Measurements from ENCODE around the gene MUTYH.
"Not testable (repeated sequence)": the region's sequence is repeated elsewhere in the genome, so short reads cannot be mapped to it uniquely, and the experiment has no call there.

Gene MUTYH

DNA sequence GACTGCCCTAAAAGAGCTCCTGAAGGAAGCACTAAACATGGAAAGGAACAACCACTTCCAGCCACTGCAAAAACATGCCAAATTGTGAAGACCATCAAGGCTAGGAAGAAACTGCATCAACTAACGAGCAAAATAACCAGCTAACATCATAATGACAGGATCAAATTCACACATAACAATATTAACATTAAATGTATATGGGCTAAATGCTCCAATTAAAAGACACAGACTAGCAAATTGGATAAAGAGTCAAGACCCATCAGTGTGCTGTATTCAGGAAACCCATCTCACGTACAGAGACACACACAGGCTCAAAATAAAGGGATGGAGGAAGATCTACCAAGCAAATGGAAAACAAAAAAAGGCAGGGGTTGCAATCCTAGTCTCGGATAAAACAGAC, 53.7 kb downstream of the MUTYH start:
- no CpG with 5 or more reads among the region's 3 CpGs for WGBS, 2 donors (ENCODE audit: extremely low coverage in 2 of 2, insufficient read length in 2 of 2, insufficient replicate concordance in 1 of 2)
- not testable (repeated sequence) for H3K18ac ChIP-seq (ENCODE audit: low read length); H3K4me1 ChIP-seq (ENCODE audit: control insufficient read depth in 2 of 2, insufficient read depth in 1 of 2, low read depth in 1 of 2, low read length in 2 of 2)

GRCh38 chr1:45284858-45285257, 55.4 kb downstream of the MUTYH start:
- not testable (repeated sequence) for H2BK12ac ChIP-seq (ENCODE audit: low read length); H4K8ac ChIP-seq (ENCODE audit: low read depth, low read length); H3K4me1 ChIP-seq (ENCODE audit: control insufficient read depth in 2 of 2, insufficient read depth in 1 of 2, low read depth in 1 of 2, low read length in 2 of 2); H3K4ac ChIP-seq (ENCODE audit: low read length); H2BK120ac ChIP-seq (ENCODE audit: low read depth, low read length); H3K23ac ChIP-seq (ENCODE audit: low read depth, low read length, poor library complexity); H3K9me3 ChIP-seq (replicated peaks in 1 of 2; ENCODE audit: control insufficient read depth in 2 of 2, insufficient read depth in 1 of 2, low read depth in 1 of 2, low read length in 2 of 2); H3K27ac ChIP-seq (replicated peaks; ENCODE audit: low read length); DNase-seq (ENCODE audit: low spot score); H2AK5ac ChIP-seq (ENCODE audit: low read depth, low read length); H3K4me3 ChIP-seq (ENCODE audit: low read length in 2 of 2); H3K36me3 ChIP-seq (replicated peaks in 1 of 2; ENCODE audit: control insufficient read depth in 2 of 2, insufficient read depth in 2 of 2, low read length in 2 of 2); H3K27me3 ChIP-seq (ENCODE audit: control insufficient read depth in 3 of 3, insufficient read depth in 3 of 3, low read depth in 1 of 3, low read length in 3 of 3); H3K18ac ChIP-seq (ENCODE audit: low read length); H3K14ac ChIP-seq (ENCODE audit: low read length); H2BK15ac ChIP-seq (ENCODE audit: low read length); H3K4me2 ChIP-seq (ENCODE audit: insufficient read depth, low read length, poor library complexity, severe bottlenecking); H4K91ac ChIP-seq (ENCODE audit: low read depth, low read length, poor library complexity); H3K79me1 ChIP-seq (ENCODE audit: low read depth, low read length); H3K9ac ChIP-seq (ENCODE audit: low read depth, low read length, poor library complexity); H2BK5ac ChIP-seq (ENCODE audit: low read length)
- peak overlapping the region; percentile 17 for H2AFZ ChIP-seq (ENCODE audit: low read length)
- WGBS, 2 donors (ENCODE audit: extremely low coverage in 2 of 2, insufficient read length in 2 of 2, insufficient replicate concordance in 1 of 2) = no CpG with 5 or more reads among the region's 9 CpGs

More for the DNA sequence above, 53.7 kb downstream of the MUTYH start:
- not testable (repeated sequence) for H3K79me1 ChIP-seq (ENCODE audit: low read depth, low read length); H4K8ac ChIP-seq (ENCODE audit: low read depth, low read length); H3K27me3 ChIP-seq (ENCODE audit: control insufficient read depth in 3 of 3, insufficient read depth in 3 of 3, low read depth in 1 of 3, low read length in 3 of 3); DNase-seq (ENCODE audit: low spot score); H3K4ac ChIP-seq (ENCODE audit: low read length); H3K27ac ChIP-seq (replicated peaks; ENCODE audit: low read length); H3K36me3 ChIP-seq (replicated peaks in 1 of 2; ENCODE audit: control insufficient read depth in 2 of 2, insufficient read depth in 2 of 2, low read length in 2 of 2); H2AFZ ChIP-seq (ENCODE audit: low read length); H3K9ac ChIP-seq (ENCODE audit: low read depth, low read length, poor library complexity); H2AK5ac ChIP-seq (ENCODE audit: low read depth, low read length); H2BK15ac ChIP-seq (ENCODE audit: low read length); H3K9me3 ChIP-seq (replicated peaks in 1 of 2; ENCODE audit: control insufficient read depth in 2 of 2, insufficient read depth in 1 of 2, low read depth in 1 of 2, low read length in 2 of 2); H3K23ac ChIP-seq (ENCODE audit: low read depth, low read length, poor library complexity); H4K91ac ChIP-seq (ENCODE audit: low read depth, low read length, poor library complexity); H3K4me3 ChIP-seq (ENCODE audit: low read length in 2 of 2); H2BK12ac ChIP-seq (ENCODE audit: low read length); H2BK120ac ChIP-seq (ENCODE audit: low read depth, low read length); H3K14ac ChIP-seq (ENCODE audit: low read length); H3K4me2 ChIP-seq (ENCODE audit: insufficient read depth, low read length, poor library complexity, severe bottlenecking); H2BK5ac ChIP-seq (ENCODE audit: low read length)

DNA sequence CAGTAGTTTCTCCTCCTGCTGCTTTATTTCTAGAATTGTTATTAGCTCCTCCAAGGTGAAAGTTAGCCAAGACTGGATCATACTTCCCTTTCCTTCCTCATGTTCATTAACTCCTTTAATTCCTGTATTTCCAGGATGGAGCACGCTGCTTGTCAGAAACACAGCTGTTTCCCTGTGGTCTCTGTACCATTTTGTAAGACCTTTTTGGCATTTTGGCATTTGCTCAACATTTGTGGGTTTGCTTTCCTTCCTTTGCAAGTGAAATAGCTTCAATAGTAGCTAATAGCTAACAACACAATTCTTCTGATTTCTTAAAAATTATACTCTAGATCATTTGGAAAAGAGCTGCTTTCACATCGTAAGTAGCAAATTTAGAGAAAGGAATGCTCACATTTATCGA, 57.9 kb downstream of the MUTYH start:
- Histone ChIP-seq H2BK5ac (ENCODE audit: low read length) (no peak overlapping the region), H3K18ac (ENCODE audit: low read length) (no peak overlapping the region), H3K9me3 (replicated peaks in 1 of 2; ENCODE audit: control insufficient read depth in 2 of 2, insufficient read depth in 1 of 2, low read depth in 1 of 2, low read length in 2 of 2) (peaks cover 0 to 2% of the 10 kb centered on the region in 2 donors), H2BK15ac (ENCODE audit: low read length) (no peak overlapping the region), H3K9ac (ENCODE audit: low read depth, low read length, poor library complexity) (no peak overlapping the region), H3K27me3 (ENCODE audit: control insufficient read depth in 3 of 3, insufficient read depth in 3 of 3, low read depth in 1 of 3, low read length in 3 of 3) (no peaks in the 10 kb centered on the region), H3K79me1 (ENCODE audit: low read depth, low read length) (no peaks in the 10 kb centered on the region), H3K4me1 (ENCODE audit: control insufficient read depth in 2 of 2, insufficient read depth in 1 of 2, low read depth in 1 of 2, low read length in 2 of 2) (no peaks in the 10 kb centered on the region), H4K8ac (ENCODE audit: low read depth, low read length) (no peak overlapping the region), H3K23ac (ENCODE audit: low read depth, low read length, poor library complexity) (no peak overlapping the region), H3K27ac (replicated peaks; ENCODE audit: low read length) (no peak overlapping the region), H3K14ac (ENCODE audit: low read length) (no peak overlapping the region), H2BK120ac (ENCODE audit: low read depth, low read length) (no peak overlapping the region), H3K4me3 (ENCODE audit: low read length in 2 of 2) (no peak overlapping the region), H3K36me3 (replicated peaks in 1 of 2; ENCODE audit: control insufficient read depth in 2 of 2, insufficient read depth in 2 of 2, low read length in 2 of 2) (no peaks in the 10 kb centered on the region), H4K91ac (ENCODE audit: low read depth, low read length, poor library complexity) (no peak overlapping the region), H2AK5ac (ENCODE audit: low read depth, low read length) (no peak overlapping the region), H3K4me2 (ENCODE audit: insufficient read depth, low read length, poor library complexity, severe bottlenecking) (no peak overlapping the region), H2BK12ac (ENCODE audit: low read length) (no peak overlapping the region), H2AFZ (ENCODE audit: low read length) (no peak overlapping the region), H3K4ac (ENCODE audit: low read length) (no peak overlapping the region)
- no peak for DNase-seq (ENCODE audit: low spot score)
- no CpG with 5 or more reads among the region's 3 CpGs for WGBS, 2 donors (ENCODE audit: extremely low coverage in 2 of 2, insufficient read length in 2 of 2, insufficient replicate concordance in 1 of 2)

Measured in neuronal stem cell (in vitro differentiated cells).